T-helper 9 cell (primary cell): ENCODE data around the gene CAPN5.

Experiments used
- DNase-seq: peaks from one replicate; pipeline ENCODE4 v3.0.0-alpha.2; 2020

CAPN5 gene

DNA sequence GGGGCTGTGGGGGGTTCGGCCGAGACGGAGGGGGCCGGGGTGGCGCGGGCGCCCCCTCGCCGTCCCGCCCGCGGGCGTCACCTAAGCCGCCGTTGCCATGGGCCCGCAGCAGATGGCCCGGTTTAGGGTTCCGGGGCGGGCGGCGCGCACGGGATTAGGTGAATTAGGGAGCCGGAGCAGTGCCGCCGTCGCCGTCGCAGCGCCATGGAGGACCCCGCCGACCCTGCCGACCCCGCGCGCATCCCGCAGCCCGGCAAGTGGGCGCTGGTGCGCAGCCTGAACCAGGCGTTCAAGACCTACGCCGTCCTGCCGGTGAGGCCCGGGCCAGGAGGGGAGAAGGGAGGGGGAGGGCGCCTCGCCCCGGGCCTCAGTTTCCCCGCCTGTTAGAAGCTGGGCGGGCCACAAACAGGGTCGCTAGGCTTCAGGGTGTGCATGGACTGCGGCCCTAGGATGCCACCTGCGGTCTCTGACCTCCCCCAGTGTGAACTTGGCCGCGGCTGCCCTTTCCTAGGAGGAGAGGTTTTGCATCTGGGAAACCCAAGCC lies 71.4 kb downstream of the CAPN5 start:
- no peak for DNase-seq

DNA sequence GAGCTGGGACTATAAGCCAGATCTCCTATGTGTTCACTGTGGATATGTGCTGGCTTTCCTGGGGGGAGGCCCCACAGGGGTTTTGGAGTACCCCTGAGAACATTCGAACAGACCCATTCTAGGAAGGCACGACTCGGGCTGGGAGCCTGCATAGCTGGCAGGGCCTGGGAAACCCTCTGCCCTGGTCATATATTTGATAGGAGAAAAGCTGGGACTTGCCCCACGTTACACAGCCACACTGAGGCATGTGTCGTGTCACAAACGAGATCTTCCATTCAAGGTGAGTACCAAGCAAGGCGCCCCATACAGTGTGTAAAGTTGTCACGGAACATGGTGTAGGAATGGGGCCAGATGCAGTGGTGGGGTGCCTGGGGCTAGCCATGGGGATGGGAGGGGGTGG lies 72.4 kb downstream of the CAPN5 start:
- DNase-seq, result no peak

DNA sequence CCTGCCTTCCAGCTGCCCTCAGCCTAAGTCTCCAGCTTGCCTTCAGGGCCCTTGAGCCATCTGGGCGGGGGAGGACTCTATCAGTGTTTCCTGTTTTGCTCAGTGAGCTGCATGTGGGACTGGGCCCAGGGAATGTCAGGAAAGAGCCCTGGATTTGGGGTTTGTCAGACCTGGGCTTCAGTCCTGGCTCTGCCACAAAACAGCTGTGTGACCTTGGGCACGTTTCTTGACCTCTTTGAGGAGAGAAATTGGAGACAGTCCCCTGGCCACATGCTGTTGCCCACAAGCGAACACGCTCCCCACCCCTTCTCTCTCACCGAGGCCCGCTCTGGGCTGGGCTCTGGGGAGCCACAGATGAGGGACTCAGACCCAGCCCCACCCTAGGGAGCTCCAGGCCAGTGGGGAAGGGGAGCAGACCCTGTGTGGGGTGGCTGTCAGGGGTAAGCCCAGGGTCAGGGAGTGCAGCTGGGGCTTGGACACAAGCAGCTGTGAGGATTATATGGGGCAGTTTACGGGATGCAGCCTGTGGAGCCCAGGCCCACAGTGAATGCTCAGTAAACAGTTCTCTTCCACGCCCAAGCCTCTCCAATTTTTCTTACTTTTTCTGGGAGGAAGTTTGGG lies 73.6 kb downstream of the CAPN5 start:
- no peak for DNase-seq

DNA sequence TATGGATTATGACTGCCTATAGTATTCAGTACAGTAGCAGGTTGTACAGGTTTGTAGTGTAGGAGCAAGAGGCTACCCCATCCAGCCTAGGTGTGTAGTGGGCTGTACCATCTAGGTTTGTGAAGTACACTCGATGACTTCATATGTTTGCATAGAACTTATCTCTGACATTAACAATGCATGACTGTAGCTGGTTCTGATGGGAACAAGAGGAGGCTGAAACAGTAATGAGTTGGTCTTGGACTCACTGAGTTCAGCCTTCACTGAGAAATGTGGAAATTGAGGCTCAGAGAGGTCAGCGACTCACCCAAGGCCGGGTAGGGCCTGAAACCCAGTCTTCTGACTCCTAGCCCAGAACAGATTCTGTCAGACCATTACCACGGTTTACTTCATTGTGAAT lies 74.3 kb downstream of the CAPN5 start:
- no peak for DNase-seq

DNA sequence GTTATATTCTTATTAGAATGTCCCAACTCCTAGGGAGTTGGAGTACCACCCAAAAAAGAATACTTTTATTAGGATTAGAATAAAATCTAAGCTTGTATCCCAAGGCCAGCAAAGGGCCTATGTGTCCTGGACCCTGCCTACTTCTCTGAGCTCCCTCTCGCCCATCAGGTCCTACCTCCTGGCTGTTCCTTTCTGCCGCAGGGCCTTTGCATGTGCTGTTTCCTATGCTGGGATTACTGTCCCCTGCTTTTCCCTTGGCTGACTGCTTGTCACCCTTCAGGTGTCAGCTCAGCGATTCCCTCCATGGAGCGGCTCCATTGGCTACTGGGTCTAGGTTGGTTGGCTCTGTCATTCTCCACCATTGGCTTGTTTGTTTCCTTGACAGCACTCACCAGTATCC lies 74.7 kb downstream of the CAPN5 start:
- no peak for DNase-seq

DNA sequence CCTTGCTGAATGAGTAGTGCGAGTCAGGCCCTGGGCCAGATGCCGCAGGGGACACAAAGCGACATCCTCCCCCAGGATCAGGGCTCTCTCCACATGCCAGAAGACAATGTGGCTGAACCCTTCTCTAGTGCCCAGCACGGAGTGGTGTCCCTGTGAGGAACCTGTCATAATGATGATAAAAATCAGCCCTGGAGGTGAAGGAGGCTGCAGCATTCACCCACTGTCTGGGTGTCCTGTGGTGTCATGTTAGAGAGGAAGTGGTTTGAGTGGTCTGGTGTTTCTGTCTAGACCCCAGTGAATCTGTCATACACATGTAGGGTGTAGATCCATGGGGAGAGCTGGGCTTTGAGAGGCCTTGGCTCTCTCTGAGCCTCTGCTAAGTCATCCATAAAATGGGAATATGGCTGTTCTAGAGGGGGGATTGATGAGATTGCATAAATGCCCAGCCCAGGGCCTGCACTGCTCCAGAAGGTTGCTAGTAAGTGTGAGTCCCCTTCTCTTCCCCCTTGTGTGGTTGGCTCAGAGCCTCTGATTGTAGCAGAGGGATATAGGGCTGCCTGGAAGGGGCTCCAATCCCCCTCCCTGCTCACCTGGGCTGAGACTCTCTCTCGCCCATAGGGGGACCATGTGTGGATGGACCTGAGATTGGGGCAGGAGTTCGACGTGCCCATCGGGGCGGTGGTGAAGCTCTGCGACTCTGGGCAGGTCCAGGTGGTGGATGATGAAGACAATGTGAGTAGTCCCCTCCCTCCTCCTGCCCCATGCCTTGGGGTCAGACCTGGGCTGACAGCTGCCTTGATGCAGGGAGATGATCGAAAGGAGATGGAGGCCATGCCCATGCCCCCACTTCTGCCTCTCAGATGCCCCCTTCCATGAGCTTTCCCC lies 75.6 kb downstream of the CAPN5 start:
- no peak for DNase-seq

DNA sequence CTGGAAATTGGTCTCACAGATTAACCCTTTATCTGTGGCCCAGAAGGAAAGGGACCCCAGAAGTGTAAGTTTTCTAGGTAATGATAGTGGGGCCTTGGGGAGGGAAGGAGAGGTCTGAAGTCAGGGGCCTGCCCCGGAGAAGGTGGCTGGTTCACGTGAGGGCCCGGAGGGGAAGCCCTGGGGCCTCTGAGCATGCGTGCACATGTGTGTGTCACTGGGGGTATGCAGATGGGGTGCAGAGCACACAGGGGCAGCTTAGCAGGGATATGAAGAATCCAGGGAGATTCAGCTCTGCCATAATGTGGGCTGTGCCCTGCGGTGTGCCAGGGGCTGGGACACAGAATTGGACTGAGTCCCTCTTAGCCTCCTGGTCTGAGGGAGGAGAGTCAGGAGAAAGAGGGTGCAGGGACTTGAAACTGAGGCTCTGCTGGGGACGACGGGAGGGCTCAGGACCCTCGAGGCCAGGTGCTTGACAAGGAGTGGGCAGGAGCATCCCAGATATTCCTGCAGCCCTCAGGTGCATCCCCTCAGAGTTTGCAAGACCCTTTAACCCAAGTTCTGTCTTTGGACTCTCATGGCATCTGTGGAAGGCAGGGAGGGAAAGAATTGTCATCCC lies 76.7 kb downstream of the CAPN5 start:
- no peak for DNase-seq

DNA sequence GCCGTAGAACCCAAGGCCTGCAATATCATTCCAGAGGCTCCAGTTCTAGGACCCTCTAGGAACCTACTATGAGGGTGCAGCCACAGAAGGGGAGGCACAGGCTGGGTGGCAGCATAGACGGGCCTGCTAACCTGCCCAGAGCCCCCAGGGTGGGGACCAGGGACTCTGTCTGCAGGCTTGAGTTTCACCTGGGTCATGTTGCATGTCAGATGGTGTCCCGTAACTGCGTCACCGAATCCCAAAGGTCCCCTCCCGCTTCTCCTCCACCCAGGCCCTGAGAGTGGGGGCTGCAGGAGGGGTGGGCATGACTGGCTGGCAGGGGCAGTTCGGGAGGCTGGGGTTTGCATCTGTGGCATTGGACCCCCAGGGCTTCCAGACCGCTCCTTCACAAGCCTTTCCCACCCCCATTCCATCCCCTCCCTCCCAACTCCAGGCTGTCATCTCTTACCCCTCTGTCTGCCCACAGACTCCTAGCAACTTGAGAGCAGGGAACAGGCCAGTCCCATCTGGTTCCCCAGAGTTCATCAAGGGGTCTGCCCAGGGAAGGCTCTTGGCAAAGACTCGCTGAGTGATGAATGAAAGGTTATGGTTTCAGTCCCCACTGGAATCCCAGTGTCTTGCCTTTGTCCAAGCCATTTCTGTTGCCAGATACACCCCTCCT lies 77.6 kb downstream of the CAPN5 start:
- no peak for DNase-seq

DNA sequence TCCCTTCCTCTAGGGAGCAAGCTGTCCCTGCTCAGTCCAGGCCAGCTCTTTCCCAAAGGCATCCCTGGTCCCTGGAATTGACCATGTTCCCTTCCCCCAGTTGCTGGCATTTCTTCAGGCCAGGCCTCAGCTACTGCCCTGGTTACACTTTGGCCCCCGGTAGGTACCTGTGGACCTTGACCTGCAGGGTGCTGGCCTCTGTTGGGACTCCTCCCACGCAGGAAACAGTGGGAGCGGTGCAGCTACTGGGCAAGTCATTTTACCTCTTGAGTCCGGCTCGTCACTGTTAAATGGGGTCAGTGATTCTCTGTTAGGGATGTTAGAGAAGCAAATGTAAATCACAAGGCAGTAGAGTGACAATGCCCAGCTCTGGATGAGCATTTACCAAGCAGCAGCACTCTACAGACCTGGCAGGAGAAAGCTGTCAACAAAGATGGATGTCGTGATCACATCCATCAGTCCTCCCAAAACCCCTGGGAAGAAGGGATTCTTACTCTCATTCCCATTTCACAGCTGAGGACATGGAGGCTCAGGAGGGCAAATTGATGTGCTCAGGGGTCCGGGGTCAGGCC lies 78.2 kb downstream of the CAPN5 start:
- no peak for DNase-seq

DNA sequence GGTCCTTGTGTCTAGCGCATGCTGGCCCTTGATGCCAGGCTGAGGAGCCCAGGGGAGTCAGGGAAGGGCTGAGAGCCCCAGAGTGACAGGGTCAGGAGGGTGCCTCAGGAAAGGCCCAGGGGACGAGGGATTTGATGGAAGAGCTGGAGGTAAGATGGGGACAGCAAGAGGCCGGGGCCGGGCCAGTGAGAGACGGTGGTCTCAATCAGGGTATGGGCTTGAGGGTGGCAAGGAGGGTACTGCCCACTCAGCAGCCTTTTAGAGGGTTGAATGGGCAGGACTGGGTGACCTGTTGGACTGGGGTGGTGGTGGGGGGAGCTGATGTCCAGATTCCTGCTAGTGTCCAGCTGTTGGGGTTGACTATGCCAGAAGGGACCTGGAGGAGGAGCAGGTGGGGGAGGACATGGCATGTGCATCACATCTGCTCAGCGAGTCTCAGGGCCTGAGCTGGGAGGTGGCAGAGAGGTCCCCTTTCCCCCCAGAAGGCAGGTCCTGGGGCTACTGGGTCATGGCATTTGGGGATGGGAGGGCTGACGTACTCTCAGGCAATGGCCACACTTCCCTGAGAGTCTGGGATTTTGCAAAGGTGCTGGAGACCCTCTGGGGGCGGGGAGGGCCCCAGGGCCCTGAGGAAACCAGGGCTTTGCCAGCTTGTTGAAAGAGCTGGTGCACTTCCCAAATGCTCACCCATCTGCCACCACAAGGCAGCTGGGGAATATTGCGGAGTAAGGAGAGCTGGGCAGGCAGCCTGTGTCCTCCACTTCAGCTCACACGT lies 79.7 kb downstream of the CAPN5 start:
- DNase-seq, result no peak

DNA sequence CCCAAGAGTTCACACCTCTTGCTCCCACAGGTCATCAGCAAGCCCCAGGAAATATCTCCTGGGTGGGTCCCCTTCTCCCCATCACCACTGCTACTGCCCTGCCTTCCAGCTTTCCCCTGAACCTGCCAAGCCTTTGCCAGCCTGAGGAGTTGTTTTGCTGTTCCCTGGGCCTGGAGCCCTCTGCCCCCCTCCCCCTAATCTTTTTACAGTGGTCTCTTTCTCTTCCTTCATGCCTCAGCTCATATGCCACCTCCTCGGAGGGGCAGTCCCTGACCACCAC lies 80.2 kb downstream of the CAPN5 start:
- no peak for DNase-seq

DNA sequence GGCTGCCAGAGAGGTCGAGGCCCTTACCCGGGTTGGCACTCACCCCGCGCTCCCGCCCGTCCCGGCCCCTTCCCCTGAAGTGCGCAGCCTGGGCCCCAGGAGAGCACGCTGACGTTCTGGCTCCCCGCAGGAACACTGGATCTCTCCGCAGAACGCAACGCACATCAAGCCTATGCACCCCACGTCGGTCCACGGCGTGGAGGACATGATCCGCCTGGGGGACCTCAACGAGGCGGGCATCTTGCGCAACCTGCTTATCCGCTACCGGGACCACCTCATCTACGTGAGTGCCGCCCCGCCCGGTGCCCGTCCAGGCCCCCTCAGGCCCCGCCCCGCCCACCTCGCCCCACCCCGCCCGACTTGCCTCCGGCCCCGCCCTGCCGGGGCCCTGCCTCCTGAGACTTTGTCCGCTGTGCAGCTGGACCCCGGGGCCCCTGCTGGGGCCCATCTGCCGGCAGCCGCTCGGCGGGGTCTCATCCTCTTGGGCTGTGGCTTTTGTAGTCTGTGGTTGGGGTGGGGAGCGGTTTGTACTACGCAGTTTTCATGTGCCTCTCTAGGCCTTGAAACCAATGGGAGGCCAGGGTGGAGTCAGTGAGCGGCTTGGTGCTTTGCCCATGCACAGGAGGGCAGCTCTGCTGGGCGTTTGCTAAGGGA lies 81.0 kb downstream of the CAPN5 start:
- DNase-seq, result peak; percentile 9

DNA sequence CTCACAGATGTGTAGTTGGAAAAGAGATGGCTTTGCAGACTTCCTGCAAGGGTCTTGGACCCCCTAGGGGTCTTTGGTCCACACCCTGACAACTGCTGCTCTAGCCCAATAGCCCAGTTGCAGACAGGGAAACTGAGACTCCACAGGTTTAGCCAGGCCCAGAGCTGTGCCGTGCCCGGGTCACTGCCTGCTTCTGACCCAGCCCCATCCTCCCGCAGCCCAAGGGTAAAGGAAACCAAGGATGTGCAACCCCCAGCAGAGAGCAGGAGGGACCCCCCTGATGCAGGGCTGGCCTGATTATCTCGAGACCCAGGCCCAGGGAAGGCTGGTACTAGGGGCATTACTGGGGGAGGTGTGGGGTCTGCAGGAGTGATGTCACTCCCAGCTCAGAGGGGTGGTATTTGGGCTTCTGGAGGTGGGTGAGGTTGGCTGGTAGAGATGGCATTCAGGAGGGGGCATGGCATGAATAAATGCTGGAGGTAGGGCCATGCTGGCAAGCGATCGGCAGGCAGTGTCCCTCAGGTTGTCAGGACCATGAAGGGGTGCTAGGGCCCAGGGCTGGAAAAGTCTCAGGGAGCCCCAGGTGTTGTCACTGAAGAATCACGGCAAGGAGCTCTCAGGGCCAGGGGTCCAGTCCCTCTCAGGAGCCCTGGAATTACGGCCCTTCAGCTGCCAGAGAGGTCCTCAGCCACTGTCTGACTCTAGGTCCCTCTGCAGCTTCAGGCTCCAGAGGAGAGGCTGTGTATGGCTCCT lies 82.4 kb downstream of the CAPN5 start:
- DNase-seq, result no peak

DNA sequence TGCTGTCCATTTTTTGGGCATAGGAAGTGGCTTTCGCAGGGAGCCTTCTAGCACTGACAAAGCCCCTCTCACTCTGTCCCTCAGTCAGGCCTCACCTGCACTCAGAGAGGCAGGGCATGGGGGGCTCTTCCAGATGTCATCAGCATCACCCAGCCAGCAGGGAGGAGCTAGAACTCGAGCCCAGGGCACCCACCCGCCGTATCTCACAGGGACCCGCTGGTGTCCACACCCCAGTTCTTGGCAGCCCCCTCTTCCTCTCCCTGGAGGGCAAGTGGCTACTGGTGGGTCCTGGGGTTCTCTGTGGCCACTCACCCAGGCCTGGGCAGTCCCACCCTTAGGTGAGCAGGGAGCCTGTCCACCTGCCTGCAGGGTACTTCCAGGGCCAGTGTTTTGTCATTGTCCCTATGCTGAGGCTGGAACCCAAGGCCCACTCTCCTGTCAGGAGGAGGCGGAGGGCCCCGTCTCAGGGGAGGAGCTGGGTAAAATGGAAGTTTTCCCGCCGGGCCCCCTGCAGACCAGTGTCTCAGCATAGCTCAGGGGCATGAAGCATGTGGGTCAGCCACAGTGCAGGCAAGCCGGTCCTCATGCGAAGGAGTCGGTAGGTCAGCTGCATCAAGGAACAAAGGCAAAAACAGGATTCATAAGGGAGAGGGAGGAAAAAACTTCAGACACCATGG lies 83.1 kb downstream of the CAPN5 start:
- no peak for DNase-seq

DNA sequence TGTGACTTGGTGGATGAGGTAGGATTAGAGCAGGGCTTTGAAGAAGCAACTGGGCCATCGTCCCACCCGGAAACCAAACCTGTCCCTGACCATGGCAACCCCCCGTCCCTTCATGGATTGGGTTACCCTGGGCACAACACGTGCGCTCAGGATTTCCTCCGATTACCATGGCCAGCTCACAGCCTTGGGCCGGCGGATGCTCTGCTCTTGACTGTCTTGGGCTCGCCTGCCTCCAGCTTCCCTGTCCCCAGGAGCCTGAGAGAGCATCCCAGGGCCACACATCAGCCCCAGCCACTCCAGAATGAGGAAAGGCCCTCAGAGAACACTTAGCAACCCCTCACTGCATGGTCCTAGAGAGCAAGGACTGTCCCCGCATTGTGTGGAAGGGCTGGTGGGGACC lies 84.1 kb downstream of the CAPN5 start:
- DNase-seq, result no peak

DNA sequence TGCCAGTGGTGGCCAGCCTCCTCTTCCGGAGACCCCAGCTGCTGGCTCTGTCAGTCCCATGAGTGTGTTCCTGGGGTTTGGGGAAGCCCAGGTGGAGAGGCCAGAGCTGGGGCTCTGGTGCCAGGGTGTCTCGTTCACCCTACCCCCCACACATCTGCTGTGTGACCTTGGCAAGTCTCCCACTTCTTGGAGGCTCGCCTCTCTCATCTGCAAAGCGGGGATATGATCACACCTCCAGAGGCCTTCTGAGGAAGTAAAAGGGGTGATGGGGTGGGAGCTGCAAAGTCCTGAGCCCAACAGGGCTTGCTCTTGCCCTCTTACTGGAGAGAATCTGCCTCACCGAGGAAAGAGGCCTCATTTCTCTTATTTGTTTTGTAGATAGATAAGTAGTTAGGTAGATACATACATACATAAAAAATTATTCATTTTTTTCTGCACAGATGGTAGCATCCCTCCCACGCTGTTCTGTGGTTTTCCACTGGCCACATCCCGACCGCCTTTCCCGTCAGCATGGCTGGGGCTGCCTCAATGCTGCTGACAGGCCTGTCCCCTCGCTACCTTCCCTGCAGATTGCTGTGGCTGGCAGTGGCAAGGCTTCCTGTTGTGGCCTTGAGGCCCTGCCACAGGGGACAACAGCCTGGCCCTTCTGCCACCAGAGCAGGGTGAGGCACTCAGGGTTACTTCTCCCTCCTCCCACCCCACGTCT lies 85.2 kb downstream of the CAPN5 start:
- DNase-seq, result peak; percentile 17

DNA sequence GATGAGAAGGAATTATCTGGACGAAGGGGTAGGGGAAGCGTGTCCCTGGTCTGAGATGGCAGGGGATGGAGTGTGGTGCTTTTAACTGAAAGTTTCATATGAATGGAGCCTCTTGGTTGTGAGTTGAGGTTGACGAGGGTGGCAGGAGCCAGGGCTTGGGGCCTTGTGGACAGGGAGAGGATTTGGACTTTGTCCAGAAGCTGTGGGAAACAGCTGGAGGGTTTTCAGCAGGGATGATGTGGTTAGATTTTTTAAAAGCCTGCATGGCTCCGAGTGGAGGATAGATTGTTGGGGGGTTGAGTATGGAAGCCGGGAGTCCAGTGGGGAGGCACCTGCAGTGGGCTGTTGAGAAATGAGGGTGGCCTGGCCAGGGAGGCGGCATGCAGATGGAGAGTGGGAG lies 86.1 kb downstream of the CAPN5 start:
- no peak for DNase-seq

DNA sequence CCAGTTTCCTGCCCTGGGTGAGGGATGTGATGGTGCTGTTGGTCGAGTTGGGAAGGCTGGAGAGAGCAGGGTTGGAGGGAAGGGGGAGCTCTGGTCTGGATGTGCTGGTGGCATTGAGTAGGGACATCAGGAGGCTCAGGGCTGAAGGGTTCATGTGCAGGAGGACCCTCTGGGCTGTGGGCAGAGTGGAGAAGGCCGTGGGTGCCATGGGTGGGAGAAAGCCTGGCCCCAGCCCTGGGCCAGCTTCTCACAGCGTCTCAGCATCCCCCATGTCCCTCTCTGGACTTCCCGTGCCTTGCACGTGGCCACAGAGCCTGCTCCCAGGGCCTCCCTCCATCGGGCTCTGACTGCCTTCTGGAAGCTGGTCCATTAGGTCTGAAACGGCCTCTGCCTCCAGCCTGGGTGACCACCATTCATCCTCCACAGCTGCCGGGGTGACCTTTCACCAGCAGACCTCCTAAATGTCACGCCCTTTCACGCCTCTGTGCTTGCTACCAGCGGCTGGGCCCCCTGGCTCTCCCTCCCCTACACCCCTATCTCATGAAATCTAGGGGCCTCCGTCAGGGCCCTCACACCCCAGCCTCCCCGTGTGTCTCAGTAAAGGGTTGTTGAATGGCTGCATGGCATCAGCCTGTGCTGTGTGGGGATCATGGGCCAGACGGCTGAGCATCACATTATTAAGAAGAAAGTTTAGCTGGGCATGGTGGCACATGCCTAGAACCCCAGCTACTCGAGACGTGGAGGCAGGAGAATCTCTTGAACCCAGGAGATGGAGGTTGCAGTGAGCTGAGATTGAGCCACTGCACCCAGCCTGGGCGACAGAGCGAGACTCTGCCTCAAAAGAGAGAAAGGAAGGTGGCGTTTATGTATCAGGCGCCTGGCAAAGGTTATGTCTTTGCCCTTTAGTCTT lies 86.8 kb downstream of the CAPN5 start:
- no peak for DNase-seq
